Measurements from ENCODE around the gene PRUNE2. TPM values are rescaled to one million over a fixed set of nuclear protein-coding genes. Genes with fewer than 3 reads are reported as not detected.
"Not testable (repeated sequence)": the region's sequence is repeated elsewhere in the genome, so short reads cannot be mapped to it uniquely, and the experiment has no call there.

The PRUNE2 gene
- total RNA-seq, 1 experiment from 2014 or later, result not detected

DNA sequence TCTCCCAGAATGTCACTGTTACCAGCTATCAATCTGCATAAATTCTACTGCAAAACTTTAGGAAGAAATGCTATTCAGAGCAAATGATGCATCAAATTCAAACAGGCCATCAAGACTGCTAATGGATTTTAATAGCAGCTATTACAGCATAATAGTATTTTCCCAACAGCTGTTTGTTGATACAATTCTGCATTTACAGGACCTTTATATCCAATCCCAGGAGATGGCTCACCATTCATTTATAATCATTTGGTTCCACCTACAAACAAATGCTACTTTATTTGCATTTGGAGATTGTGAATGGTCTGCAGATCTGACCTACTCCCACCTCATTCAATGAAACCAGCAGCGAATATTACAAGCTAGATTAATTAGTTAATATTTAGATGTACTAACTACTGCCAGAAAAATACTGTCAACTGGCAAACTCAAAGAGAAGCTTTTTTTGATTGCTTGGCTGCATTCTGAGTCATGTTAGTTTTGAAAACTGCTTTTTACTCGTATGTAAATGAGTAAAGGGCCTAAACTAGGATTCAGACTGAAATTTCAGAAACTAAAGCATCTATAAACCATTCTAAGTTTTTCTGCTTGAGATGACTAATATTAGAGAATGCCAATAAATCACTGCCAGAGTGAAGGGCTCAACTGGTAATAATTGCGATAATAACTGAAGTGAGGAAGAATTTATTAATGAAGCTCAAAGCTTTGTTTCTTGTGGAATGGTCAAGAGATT lies 148.8 kb downstream of the PRUNE2 start:
- in situ Hi-C loops (cut with HindIII; ENCODE audit: low sequenced_read_pairs), result no loop called here
- no peak for DNase-seq (ENCODE audit: low spot score)

GRCh38 chr9:76756268-76756640 lies 149.7 kb downstream of the PRUNE2 start:
- in situ Hi-C loops (cut with HindIII; ENCODE audit: low sequenced_read_pairs), result no loop called here
- peak; percentile 44 for DNase-seq (ENCODE audit: low spot score)

- in situ Hi-C loops (cut with HindIII; ENCODE audit: low sequenced_read_pairs), result no loop called here
- no peak for DNase-seq (ENCODE audit: low spot score)
Measured at GRCh38 chr9:76751001-76751400, 154.9 kb downstream of the PRUNE2 start.

GRCh38 chr9:76744336-76744735 lies 161.6 kb downstream of the PRUNE2 start:
- DNase-seq (ENCODE audit: low spot score), result no peak
- in situ Hi-C loops (cut with HindIII; ENCODE audit: low sequenced_read_pairs), result no loop called here

DNA sequence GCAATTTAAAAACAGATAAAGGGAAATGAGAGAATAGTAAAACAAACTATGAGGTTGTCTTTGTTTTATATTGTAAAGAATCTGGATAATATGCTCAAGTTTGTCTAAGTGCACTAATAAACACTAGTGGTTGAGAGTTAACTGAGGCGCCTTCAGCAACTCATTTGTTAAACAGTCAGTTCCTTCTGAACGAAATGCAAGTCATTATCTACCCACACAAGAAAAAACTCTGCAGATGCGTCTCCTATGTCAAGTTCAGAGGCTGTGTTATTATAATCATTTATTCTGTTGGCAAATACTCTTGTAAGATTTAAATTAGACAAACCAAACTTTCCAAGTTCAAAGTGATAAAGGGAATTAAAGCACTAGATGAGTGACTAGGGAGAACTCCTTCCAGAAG lies 162.0 kb downstream of the PRUNE2 start:
- in situ Hi-C loops (cut with HindIII; ENCODE audit: low sequenced_read_pairs), result no loop called here
- DNase-seq (ENCODE audit: low spot score), result no peak

- DNase-seq (ENCODE audit: low spot score); in situ Hi-C loops (cut with HindIII; ENCODE audit: low sequenced_read_pairs): not testable (repeated sequence)
Measured at GRCh38 chr9:76742890-76743289, 163.0 kb downstream of the PRUNE2 start.

DNA sequence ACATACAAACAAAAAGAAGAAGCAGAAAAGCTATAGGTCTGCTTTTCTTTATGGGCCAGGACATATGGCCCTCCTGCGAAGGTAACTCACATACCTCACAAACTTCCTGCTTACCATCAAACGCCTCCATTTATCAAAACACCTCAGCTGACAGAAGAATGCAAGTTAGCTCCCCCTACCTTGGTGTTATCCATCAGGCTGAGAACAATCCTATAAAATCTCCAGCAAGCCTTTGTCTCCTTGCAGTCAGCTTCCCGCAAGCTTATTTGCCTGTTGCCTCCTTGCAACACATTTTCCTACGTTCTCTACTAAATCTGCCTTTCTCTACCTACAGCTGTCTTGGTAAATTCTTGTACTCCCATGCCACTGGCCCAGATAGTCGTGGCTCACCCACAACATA lies 164.4 kb downstream of the PRUNE2 start:
- DNase-seq (ENCODE audit: low spot score), result no peak
- in situ Hi-C loops (cut with HindIII; ENCODE audit: low sequenced_read_pairs), result no loop called here

- DNase-seq (ENCODE audit: low spot score), result no peak
- in situ Hi-C loops (cut with HindIII; ENCODE audit: low sequenced_read_pairs), result no loop called here
Measured at GRCh38 chr9:76738402-76738801, 167.5 kb downstream of the PRUNE2 start.

DNA sequence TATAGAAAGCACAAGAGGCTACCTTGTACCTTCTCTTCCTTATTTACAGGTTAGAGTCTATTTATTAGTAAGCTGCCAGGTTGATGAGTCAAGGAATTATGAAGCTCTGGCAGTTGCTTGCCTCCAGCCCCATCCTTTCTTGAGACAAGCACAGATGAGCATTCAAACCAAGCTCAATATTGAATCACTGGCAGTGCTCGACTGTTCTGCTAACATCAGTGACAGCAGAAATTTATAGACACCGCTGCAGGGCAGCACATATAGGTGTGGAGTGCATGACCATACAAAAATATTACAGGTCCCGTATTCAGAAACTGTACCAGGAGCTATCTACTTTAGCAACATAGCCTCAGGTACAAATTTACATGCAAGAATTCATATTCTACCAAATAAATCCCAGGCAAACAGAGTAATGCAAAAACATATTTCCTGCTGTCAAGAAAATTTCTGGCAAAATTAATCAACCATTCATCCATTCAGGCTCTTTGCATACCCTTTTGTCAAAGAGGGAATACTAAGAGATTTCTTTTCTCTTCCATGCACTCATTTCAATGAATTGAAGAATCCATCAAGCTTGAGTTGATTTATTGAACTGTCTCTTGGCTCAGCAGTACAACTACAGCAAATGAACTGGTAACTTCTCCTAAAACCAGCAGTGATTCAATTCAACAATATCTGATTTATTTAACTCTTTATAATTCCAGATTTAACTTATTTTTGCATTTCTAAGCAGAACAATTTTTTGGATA lies 168.6 kb downstream of the PRUNE2 start:
- in situ Hi-C loops (cut with HindIII; ENCODE audit: low sequenced_read_pairs), result no loop called here
- no peak for DNase-seq (ENCODE audit: low spot score)

DNA sequence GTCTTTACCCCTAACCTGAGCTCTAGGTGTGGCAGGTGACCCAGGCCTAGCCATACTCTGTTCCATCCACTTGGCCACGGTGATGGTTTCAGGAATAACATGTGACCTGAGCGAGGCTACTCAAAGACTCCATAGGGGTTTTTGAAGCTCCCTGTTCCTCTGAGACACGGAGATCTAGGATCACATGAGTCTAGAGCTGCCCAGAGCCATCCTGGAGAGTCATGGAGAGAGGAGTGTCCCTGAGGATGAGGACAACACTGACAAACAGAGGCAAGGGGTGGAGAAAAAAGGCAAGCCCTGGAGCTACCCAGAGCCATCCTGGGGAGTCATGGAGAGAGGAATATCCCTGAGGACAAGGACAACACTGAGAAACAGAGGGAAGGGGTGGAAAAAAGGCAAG lies 171.2 kb downstream of the PRUNE2 start:
- no peak for DNase-seq (ENCODE audit: low spot score)
- in situ Hi-C loops (cut with HindIII; ENCODE audit: low sequenced_read_pairs), result no loop called here

- no peak for DNase-seq (ENCODE audit: low spot score)
- in situ Hi-C loops (cut with HindIII; ENCODE audit: low sequenced_read_pairs), result no loop called here
Measured at GRCh38 chr9:76733096-76733495, 172.8 kb downstream of the PRUNE2 start.

- no peak for DNase-seq (ENCODE audit: low spot score)
- in situ Hi-C loops (cut with HindIII; ENCODE audit: low sequenced_read_pairs), result no loop called here
Measured at GRCh38 chr9:76732341-76732958, 173.5 kb downstream of the PRUNE2 start.

DNA sequence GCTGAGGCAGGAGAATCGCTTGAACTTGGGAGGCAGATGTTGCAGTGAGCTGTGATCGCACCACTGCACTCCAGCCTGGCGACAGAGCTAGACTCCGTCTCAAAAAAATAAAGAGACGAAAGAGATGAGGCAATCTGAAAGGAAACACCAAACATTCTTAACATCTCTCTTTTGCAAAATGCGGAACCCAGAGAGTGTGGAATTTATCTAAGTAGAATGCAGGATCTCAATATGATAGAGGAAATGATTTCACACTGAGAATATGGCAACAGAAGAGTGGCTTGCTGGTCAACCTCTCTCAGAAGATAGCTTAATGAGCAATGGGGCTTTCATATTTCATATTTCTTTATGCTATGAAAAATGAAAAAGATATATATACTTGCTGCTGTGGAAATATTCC lies 175.1 kb downstream of the PRUNE2 start:
- in situ Hi-C loops (cut with HindIII; ENCODE audit: low sequenced_read_pairs), result no loop called here
- no peak for DNase-seq (ENCODE audit: low spot score)

DNA sequence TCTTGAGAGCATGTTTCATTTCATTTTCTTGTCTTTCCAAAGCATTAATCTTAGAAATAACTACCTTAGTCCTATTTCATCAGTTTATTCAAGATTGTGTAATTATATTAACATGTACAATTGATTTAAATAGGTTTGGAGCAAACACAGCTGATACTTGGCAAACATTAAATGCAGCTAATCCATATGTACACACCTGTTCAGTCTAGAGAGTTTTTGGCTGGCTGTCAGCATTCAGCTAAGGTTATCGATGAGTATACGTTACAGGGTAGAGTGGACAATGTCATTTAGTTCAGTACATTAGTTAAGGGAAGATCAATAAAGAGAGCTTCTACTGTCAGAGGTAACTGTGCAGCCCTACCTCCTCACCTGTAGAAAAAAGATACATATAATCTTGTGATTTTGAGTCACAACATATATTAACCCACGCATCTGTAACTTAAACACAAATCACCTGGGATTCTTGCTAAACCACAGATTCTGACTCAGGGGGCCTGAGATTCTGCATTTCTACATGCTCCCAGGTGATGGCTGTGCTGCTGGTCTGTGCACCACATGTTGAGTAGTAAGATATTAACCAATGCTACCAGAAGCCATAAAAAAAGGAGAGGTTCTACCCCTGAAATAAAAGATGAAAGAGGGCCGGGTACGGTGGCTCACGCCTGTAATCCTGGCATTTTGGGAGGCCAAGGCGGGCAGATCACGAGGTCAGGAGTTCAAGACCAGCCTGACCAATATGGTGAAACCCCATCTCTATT lies 175.8 kb downstream of the PRUNE2 start:
- no peak for DNase-seq (ENCODE audit: low spot score)
- in situ Hi-C loops (cut with HindIII; ENCODE audit: low sequenced_read_pairs), result no loop called here

GRCh38 chr9:76729116-76729515 lies 176.8 kb downstream of the PRUNE2 start:
- in situ Hi-C loops (cut with HindIII; ENCODE audit: low sequenced_read_pairs), result no loop called here
- DNase-seq (ENCODE audit: low spot score), result no peak

DNA sequence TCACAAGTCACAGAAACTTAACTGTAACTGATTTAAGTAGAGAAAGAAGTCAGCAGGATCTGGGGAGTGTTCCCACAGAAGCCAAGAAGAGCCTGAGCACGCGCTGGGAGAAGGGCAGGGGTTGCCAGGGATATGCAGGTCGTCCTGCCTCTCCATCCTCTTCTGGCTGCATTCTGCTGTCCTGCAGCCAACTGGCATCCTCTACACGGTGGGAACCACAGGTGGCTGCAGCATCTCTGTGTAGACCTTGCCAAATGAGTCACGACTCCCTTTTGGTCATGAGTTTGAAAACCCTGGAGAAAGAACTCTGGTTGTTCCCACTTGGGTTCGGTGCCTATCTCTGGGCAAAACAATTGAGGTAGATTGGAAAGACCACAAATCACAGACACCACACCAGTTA lies 180.0 kb downstream of the PRUNE2 start:
- DNase-seq (ENCODE audit: low spot score), result peak; percentile 95
- in situ Hi-C loops (cut with HindIII; ENCODE audit: low sequenced_read_pairs), result no loop called here

DNA sequence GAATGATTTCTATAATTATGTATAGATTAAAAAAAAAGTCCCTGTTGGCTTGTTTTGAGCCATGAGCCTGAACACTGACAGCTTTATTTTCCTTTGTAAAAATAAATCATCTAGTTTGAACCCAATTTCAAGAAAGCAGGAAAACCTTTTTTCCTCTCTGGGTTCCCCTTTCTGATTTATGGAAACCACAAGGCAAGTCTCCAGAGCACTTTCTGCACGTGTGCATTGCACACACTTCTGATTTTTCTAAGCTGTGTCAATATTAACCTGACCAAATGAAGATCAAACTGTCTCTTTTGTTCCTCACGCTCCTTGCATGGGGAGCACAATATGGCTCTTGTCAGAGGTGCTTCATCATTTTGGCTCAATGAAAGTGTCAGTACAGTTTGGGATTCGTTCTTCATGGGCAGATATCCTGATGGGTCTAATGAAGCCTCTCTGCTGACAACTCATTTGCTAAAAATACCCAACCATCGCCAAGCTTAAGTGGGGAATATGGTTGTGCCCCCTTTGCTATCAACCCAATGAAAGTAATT lies 180.8 kb downstream of the PRUNE2 start:
- in situ Hi-C loops (cut with HindIII; ENCODE audit: low sequenced_read_pairs), result no loop called here
- peak; percentile 79 for DNase-seq (ENCODE audit: low spot score)

DNA sequence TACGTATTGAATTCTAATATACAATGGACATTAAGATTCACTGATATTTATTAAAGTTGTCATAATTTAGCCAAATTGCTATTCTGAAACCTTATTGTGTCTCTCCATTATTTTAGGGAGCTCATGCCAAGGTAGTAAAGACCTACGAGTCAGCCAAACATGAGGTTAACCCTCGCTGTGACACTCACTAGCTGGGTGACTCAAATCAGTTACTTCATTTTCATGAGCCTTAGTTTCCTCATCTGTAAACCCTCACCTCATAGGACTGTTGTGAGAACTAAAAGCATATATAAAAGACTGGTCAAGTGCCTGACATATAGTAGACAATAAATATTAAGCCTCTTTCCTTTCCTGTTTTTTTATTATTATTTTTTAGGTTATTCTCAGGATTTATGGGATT lies 185.7 kb downstream of the PRUNE2 start:
- in situ Hi-C loops (cut with HindIII; ENCODE audit: low sequenced_read_pairs), result no loop called here
- no peak for DNase-seq (ENCODE audit: low spot score)

DNA sequence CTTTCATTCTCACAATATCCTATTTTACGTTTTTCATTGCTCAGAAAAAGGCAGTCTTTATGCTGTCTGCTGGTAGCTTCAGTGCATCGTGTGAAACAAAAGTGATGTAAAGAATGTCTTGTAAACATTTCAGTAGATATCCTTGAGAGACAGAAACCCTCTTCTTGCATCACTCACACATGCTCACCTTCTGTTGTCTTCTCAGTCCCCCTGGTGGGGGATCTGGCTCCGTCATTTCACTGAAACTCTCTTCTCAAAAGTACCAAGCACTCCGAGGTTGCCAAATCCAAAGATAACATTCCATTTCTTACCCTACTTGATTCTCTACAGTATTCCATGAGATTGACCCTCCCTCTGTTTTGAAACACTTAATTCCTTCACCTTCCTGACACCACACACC lies 187.7 kb downstream of the PRUNE2 start:
- DNase-seq (ENCODE audit: low spot score), result no peak

GRCh38 chr9:76717613-76718012 lies 188.3 kb downstream of the PRUNE2 start:
- in situ Hi-C loops (cut with HindIII; ENCODE audit: low sequenced_read_pairs), result no loop called here
- DNase-seq (ENCODE audit: low spot score), result no peak

More for the DNA sequence above, 187.7 kb downstream of the PRUNE2 start:
- in situ Hi-C loops (cut with HindIII; ENCODE audit: low sequenced_read_pairs), result no loop called here
